ENCODE measurements around the gene FAM50B. TPM values are rescaled to one million over a fixed set of nuclear protein-coding genes. Genes with fewer than 3 reads are reported as not detected.
A peak's percentile ranks its signal among the peaks of the same experiment; 100 is the strongest.

FAM50B gene
- total and polyA plus RNA-seq, 10 of the 15 experiments (the other 5 are each of a cell fraction or from before 2014, with no cell fraction given), result 0.58 to 10.2 (median 5.9) TPM

- Histone ChIP-seq H3K4me1 (ENCODE audit: control insufficient read depth, insufficient read depth, low read length) (peaks cover 15% of the 10 kb centered on the region), H3K79me2 (ENCODE audit: control insufficient read depth, insufficient read depth, low read length) (peaks cover 4% of the 10 kb centered on the region), H3K27me3 (replicated peaks in 1 of 2; ENCODE audit: control insufficient read depth in 2 of 2, insufficient read depth in 2 of 2, low read length in 1 of 2) (no peaks in the 10 kb centered on the region), H3K27ac (ENCODE audit: control insufficient read depth, insufficient read depth) (no peak overlapping the region), H3K4me2 (ENCODE audit: control insufficient read depth, insufficient read depth) (no peak overlapping the region), H3K9me3 (replicated peaks; ENCODE audit: control insufficient read depth, insufficient read depth, low read length) (no peaks in the 10 kb centered on the region; the same call in 2 of the 3 replicates), H3K36me3 (ENCODE audit: control insufficient read depth in 2 of 2, insufficient read depth in 2 of 2, low read length in 1 of 2) (no peaks in the 10 kb centered on the region), H3K9ac (ENCODE audit: control insufficient read depth, insufficient read depth, low read length) (no peak overlapping the region), H2AFZ (ENCODE audit: control insufficient read depth, low read depth, low read length) (peak overlapping the region; percentile 47; the same call in 1 of the 2 replicates), H3K4me3 (no peak overlapping the region), H4K20me1 (ENCODE audit: control insufficient read depth, insufficient read depth) (no peaks in the 10 kb centered on the region)
- TF ChIP-seq IRF3 (IDR thresholded peaks at IDR 0.05) (no peak), ATF7 (IDR thresholded peaks at IDR 0.05; ENCODE audit: low read depth) (no peak), SKIL (IDR thresholded peaks at IDR 0.05; ENCODE audit: low read depth, poor library complexity, severe bottlenecking) (no peak), KDM1A (IDR thresholded peaks at IDR 0.05; ENCODE audit: borderline replicate concordance) (no peak), MEF2B (IDR thresholded peaks at IDR 0.05; ENCODE audit: partially characterized antibody, poor library complexity, severe bottlenecking) (no peak), POU2F2 (IDR thresholded peaks at IDR 0.05; ENCODE audit: borderline replicate concordance, low read depth, low read length) (no peak), NFYB (IDR thresholded peaks at IDR 0.05; ENCODE audit: insufficient read depth, low read depth, low read length) (no peak), KAT2A (conservative IDR thresholded peaks at IDR 0.05; ENCODE audit: control insufficient read depth, low read depth, low read length) (no peak), ZBTB33 (IDR thresholded peaks at IDR 0.05) (no peak), TBL1XR1 (IDR thresholded peaks at IDR 0.05; ENCODE audit: low read depth, low read length) (no peak), SREBF2 (IDR thresholded peaks at IDR 0.05; ENCODE audit: low read length) (no peak), PRDM15 (CRISPR knock-in tag; IDR thresholded peaks at IDR 0.05) (no peak), FOXK2 (IDR thresholded peaks at IDR 0.05) (no peak), RCOR1 (conservative IDR thresholded peaks at IDR 0.05; ENCODE audit: low read depth, low read length) (no peak)
- RAD21 ChIA-PET (ENCODE audit: unreplicated experiment), result interaction anchor here (1.3 kb wide), 1 partner anchor 46 kb away, joined by 3 read pairs; no protein-coding TSS in a partner anchor
- FAIRE-seq (no peak), DNase-seq (ENCODE audit: low read depth, low spot score) (no peak), ATAC-seq (no peak)
- POLR2A ChIA-PET, result no interaction called here
- BruUV-seq (replicated peaks), result no TSS peak
- SMC1A ChIA-PET (ENCODE audit: uncharacterized antibody, unreplicated experiment), result interaction anchor here (1.0 kb wide), 1 partner anchor 101 kb away, joined by 3 read pairs; no protein-coding TSS in a partner anchor
- WGBS (ENCODE audit: insufficient coverage, insufficient replicate concordance, low lambda C conversion rate, missing lambda C conversion rate), result 23% methylated on average over 3 of the region's 3 CpGs
- in situ Hi-C loops (cut with MboI) (no loop called here), intact Hi-C loops (cut with micrococcal nuclease; ENCODE audit: unreplicated experiment) (no loop called here)
- CTCF ChIA-PET, result interaction anchor here (0.6 to 2.3 kb wide), 4 partner anchors 101 to 740 kb away, joined by 3 to 8 read pairs (median 4); no protein-coding TSS in a partner anchor
These were observed 1.7 kb upstream of the FAM50B start for GRCh38 chr6:3847521-3847920.

Data from GM12878 (cell line).